GM10266 (cell line): ENCODE measurements around the gene RNASEH1.

ENCODE experiments used
- DNase-seq: peaks from one replicate; pipeline ENCODE4 v3.0.0; 2012; ENCODE audit errors: extremely low spot score
- CTCF ChIP-seq: IDR thresholded peaks from 2 replicates; pipeline ENCODE4 v1.5.1; 2012; ENCODE audit warnings: mild to moderate bottlenecking, low read depth; ENCODE audit not compliant: control insufficient read depth, insufficient read depth; ENCODE audit errors: missing control alignments

The RNASEH1 gene

GRCh38 chr2:3587021-3587420, 28.9 kb upstream of the RNASEH1 start:
- no peak for TF ChIP-seq CTCF
- DNase-seq = no peak

GRCh38 chr2:3586220-3586619, 28.1 kb upstream of the RNASEH1 start:
- no peak for TF ChIP-seq CTCF
- no peak for DNase-seq

GRCh38 chr2:3585261-3586109, 27.4 kb upstream of the RNASEH1 start:
- no peak for TF ChIP-seq CTCF
- no peak for DNase-seq

GRCh38 chr2:3584608-3585260, 26.6 kb upstream of the RNASEH1 start:
- no peak for DNase-seq

GRCh38 chr2:3584076-3584475, 25.9 kb upstream of the RNASEH1 start:
- no peak for TF ChIP-seq CTCF
- DNase-seq = no peak

More at GRCh38 chr2:3584608-3585260, 26.6 kb upstream of the RNASEH1 start:
- no peak for TF ChIP-seq CTCF

- DNase-seq = no peak
- no peak for TF ChIP-seq CTCF
These were observed 23.5 kb upstream of the RNASEH1 start for GRCh38 chr2:3581367-3582262.

GRCh38 chr2:3580449-3580848, 22.3 kb upstream of the RNASEH1 start:
- DNase-seq = no peak
- TF ChIP-seq CTCF = no peak
